Neural cell (in vitro differentiated cells): ENCODE results near the gene ITGA4. TPM values are rescaled to one million over a fixed set of nuclear protein-coding genes. Genes with fewer than 3 reads are reported as not detected.

Experiments
- H2AFZ ChIP-seq: fragments of 200-600, 300-800 bp; sonication (generic), shearing (Covaris generic); 2 replicates; pipeline ENCODE4 v1.6.0; 2014; ENCODE audit warnings: low read depth, mild to moderate bottlenecking, antibody characterized with exemption, low read length, moderate library complexity
- H3F3A ChIP-seq: fragments of 200-600 bp; shearing (Covaris generic); 2 replicates; pipeline ENCODE4 v1.6.1; 2016; ENCODE audit warnings: mild to moderate bottlenecking, moderate library complexity, mixed read lengths, antibody characterized with exemption, low read length; ENCODE audit not compliant: insufficient read depth, poor library complexity, severe bottlenecking
- H3K27ac ChIP-seq: fragments of 200-600, 300-800 bp; sonication (generic), shearing (Covaris generic); 2 replicates; pipeline ENCODE4 v1.5.1; 2014; ENCODE audit warnings: mild to moderate bottlenecking, low read length, moderate library complexity
- H3K27me3 ChIP-seq: fragments of 300-800, 200-600 bp; sonication (generic), shearing (Covaris generic); 2 replicates; pipeline ENCODE4 v1.6.0; 2014; ENCODE audit warnings: mild to moderate bottlenecking, low read depth, low read length, moderate library complexity; ENCODE audit not compliant: insufficient read depth
- H3K36me3 ChIP-seq: fragments of 300-800, 200-600 bp; sonication (generic), shearing (Covaris generic); 2 replicates; pipeline ENCODE4 v1.5.1; 2014; ENCODE audit warnings: mild to moderate bottlenecking, antibody characterized with exemption, low read length, moderate library complexity; ENCODE audit not compliant: insufficient read depth
- H3K4me2 ChIP-seq: fragments of 300-800, 200-600 bp; sonication (generic), shearing (Covaris generic); 2 replicates; pipeline ENCODE4 v1.6.0; 2014; ENCODE audit warnings: mild to moderate bottlenecking, low read length
- H3K4me3 ChIP-seq: fragments of 300-800, 200-600 bp; sonication (generic), shearing (Covaris generic); 2 replicates; pipeline ENCODE4 v1.5.1; 2014; ENCODE audit warnings: mild to moderate bottlenecking, low read length, moderate library complexity
- H3K79me2 ChIP-seq: fragments of 200-600 bp; shearing (Covaris generic); replicated peaks from 2 replicates; pipeline ENCODE4 v1.6.0; 2014; ENCODE audit warnings: mild to moderate bottlenecking, low read length, moderate library complexity; ENCODE audit not compliant: insufficient read depth
- H3K9ac ChIP-seq: fragments of 300-800, 200-600 bp; sonication (generic), shearing (Covaris generic); 2 replicates; pipeline ENCODE4 v1.6.1; 2016; ENCODE audit warnings: mild to moderate bottlenecking, low read length, mixed read lengths
- H3K9me2 ChIP-seq: fragments of 200-600 bp; shearing (Covaris generic); 2 replicates; pipeline ENCODE4 v1.6.1; 2016; ENCODE audit warnings: mild to moderate bottlenecking, low read length, mixed read lengths; ENCODE audit not compliant: insufficient read depth
- H3K9me3 ChIP-seq: fragments of 200-600, 300-800 bp; sonication (generic), shearing (Covaris generic); 2 replicates; pipeline ENCODE4 v1.6.1; 2016; ENCODE audit warnings: mild to moderate bottlenecking, mixed run types, low read length, moderate library complexity, mixed read lengths
- H4K20me1 ChIP-seq: fragments of 200-600 bp; shearing (Covaris generic); 2 replicates; pipeline ENCODE4 v1.6.1; 2016; ENCODE audit warnings: mild to moderate bottlenecking, mixed run types; ENCODE audit not compliant: insufficient read depth
- CTCF ChIP-seq: fragments of 450-650 bp; IDR thresholded peaks from 2 replicates; pipeline ENCODE4 v1.5.1; 2014; ENCODE audit warnings: antibody characterized with exemption, mild to moderate bottlenecking, moderate library complexity; ENCODE audit not compliant: poor library complexity, severe bottlenecking
- EP300 ChIP-seq: fragments of 450-650 bp; conservative IDR thresholded peaks from 2 replicates; pipeline ENCODE4 v1.6.1; 2014; ENCODE audit warnings: antibody characterized with exemption, mild to moderate bottlenecking, moderate library complexity; ENCODE audit not compliant: poor library complexity, severe bottlenecking
- EZH2 ChIP-seq: fragments of 200-600, 300-800 bp; shearing (Covaris generic), sonication (generic); IDR thresholded peaks from 2 replicates; pipeline ENCODE4 v1.6.1; 2014; ENCODE audit warnings: antibody characterized with exemption, low read length, borderline replicate concordance, mild to moderate bottlenecking; ENCODE audit not compliant: insufficient read depth, poor library complexity, severe bottlenecking
- MXI1 ChIP-seq: fragments of 450-650 bp; conservative IDR thresholded peaks from 2 replicates; pipeline ENCODE4 v1.6.1; 2014; ENCODE audit warnings: antibody characterized with exemption, mild to moderate bottlenecking; ENCODE audit not compliant: poor library complexity, severe bottlenecking
- POLR2AphosphoS5 ChIP-seq: IDR thresholded peaks from 2 replicates; pipeline ENCODE4 v1.6.1; 2012
- REST ChIP-seq: IDR thresholded peaks from 2 replicates; pipeline ENCODE4 v1.6.1; 2012; ENCODE audit warnings: borderline replicate concordance
- SMC3 ChIP-seq: fragments of 450-650 bp; conservative IDR thresholded peaks from 2 replicates; pipeline ENCODE4 v1.6.1; 2014; ENCODE audit warnings: antibody characterized with exemption, mild to moderate bottlenecking, moderate library complexity; ENCODE audit not compliant: poor library complexity
- TAF1 ChIP-seq: IDR thresholded peaks from 2 replicates; pipeline ENCODE4 v1.6.1; 2012; ENCODE audit warnings: low read depth
- polyA plus RNA-seq: library from polyadenylated mRNA; depleted of rRNA; stranded (reverse); fragments of >200 nt; gene quantifications from 2 replicates; pipeline ENCODE4 v1.2.3, GENCODE V29; 2014

ITGA4 gene
- polyA plus RNA-seq, 1 donor from 2014 or later = 0.40 TPM

GRCh38 chr2:181438261-181438660 lies 18.9 kb upstream of the ITGA4 start:
- Histone ChIP-seq H3K36me3 (no peaks in the 10 kb centered on the region), H3K4me3 (no peak overlapping the region), H2AFZ (no peak overlapping the region), H3K27me3 (no peaks in the 10 kb centered on the region), H4K20me1 (no peaks in the 10 kb centered on the region), H3F3A (no peaks in the 10 kb centered on the region), H3K4me2 (no peak overlapping the region), H3K79me2 (no peaks in the 10 kb centered on the region), H3K9me3 (no peaks in the 10 kb centered on the region), H3K9ac (no peak overlapping the region), H3K9me2 (no peaks in the 10 kb centered on the region), H3K27ac (no peak overlapping the region)
- no peak for TF ChIP-seq REST
- no peak for TF ChIP-seq TAF1
- TF ChIP-seq SMC3 = no peak
- TF ChIP-seq MXI1 = no peak
- TF ChIP-seq EP300 = no peak
- no peak for TF ChIP-seq POLR2AphosphoS5
- TF ChIP-seq CTCF = no peak

GRCh38 chr2:181440344-181440743 lies 16.8 kb upstream of the ITGA4 start:
- no peaks in the 10 kb centered on the region for H3K9me2 ChIP-seq
- H3F3A ChIP-seq = no peaks in the 10 kb centered on the region
- H3K4me2 ChIP-seq = no peak overlapping the region
- no peaks in the 10 kb centered on the region for H3K9me3 ChIP-seq
- H2AFZ ChIP-seq = no peak overlapping the region
- no peaks in the 10 kb centered on the region for H4K20me1 ChIP-seq
- H3K9ac ChIP-seq = no peak overlapping the region
- TF ChIP-seq EZH2 (no peak), SMC3 (no peak), POLR2AphosphoS5 (no peak), REST (no peak)
- no peaks in the 10 kb centered on the region for H3K36me3 ChIP-seq
- no peak overlapping the region for H3K4me3 ChIP-seq
- no peaks in the 10 kb centered on the region for H3K79me2 ChIP-seq
- no peak overlapping the region for H3K27ac ChIP-seq
- H3K27me3 ChIP-seq = no peaks in the 10 kb centered on the region
